ENCODE data around the gene COL27A1.
"Not testable (repeated sequence)": the region's sequence is repeated elsewhere in the genome, so short reads cannot be mapped to it uniquely, and the experiment has no call there.

COL27A1 gene

GRCh38 chr9:114332474-114333040 is 177.2 kb downstream of the COL27A1 start:
- not testable (repeated sequence) for ATAC-seq (ENCODE audit: low read depth); H3K27me3 Mint-ChIP-seq; H3K4me1 Mint-ChIP-seq; H3K9me3 Mint-ChIP-seq; H3K4me3 Mint-ChIP-seq; DNase-seq (ENCODE audit: low spot score in 2 of 2)
- Mint-ChIP-seq H3K36me3 (peaks cover 10% of the 10 kb centered on the region), H3K27ac (peak overlapping the region; percentile 53)

GRCh38 chr9:114333718-114334117 is 178.4 kb downstream of the COL27A1 start:
- H3K27ac Mint-ChIP-seq; H3K9me3 Mint-ChIP-seq; H3K4me1 Mint-ChIP-seq; ATAC-seq (ENCODE audit: low read depth); DNase-seq (ENCODE audit: low spot score in 2 of 2); H3K4me3 Mint-ChIP-seq; H3K27me3 Mint-ChIP-seq: not testable (repeated sequence)
- peaks cover 15% of the 10 kb centered on the region for H3K36me3 Mint-ChIP-seq

GRCh38 chr9:114334490-114334889 is 179.2 kb downstream of the COL27A1 start:
- Mint-ChIP-seq H3K4me3 (no peak overlapping the region), H3K36me3 (peaks cover 15% of the 10 kb centered on the region), H3K27me3 (no peaks in the 10 kb centered on the region), H3K27ac (peak overlapping the region; percentile 51), H3K9me3 (no peaks in the 10 kb centered on the region), H3K4me1 (peaks cover 9% of the 10 kb centered on the region)
- no peak for ATAC-seq (ENCODE audit: low read depth)
- no peak for DNase-seq (ENCODE audit: low spot score in 2 of 2)

GRCh38 chr9:114335745-114336144 is 180.4 kb downstream of the COL27A1 start:
- ATAC-seq (ENCODE audit: low read depth) = no peak
- peak overlapping the region; percentile 53 for H3K27ac Mint-ChIP-seq

GRCh38 chr9:114336157-114336556 is 180.8 kb downstream of the COL27A1 start:
- H3K27me3 Mint-ChIP-seq = no peaks in the 10 kb centered on the region
- peak overlapping the region; percentile 53 for H3K27ac Mint-ChIP-seq
- ATAC-seq (ENCODE audit: low read depth) = no peak

More at GRCh38 chr9:114335745-114336144, 180.4 kb downstream of the COL27A1 start:
- Mint-ChIP-seq H3K4me1 (peaks cover 14% of the 10 kb centered on the region), H3K9me3 (no peaks in the 10 kb centered on the region), H3K27me3 (no peaks in the 10 kb centered on the region), H3K36me3 (peaks cover 21% of the 10 kb centered on the region), H3K4me3 (no peak overlapping the region)
- DNase-seq (ENCODE audit: low spot score in 2 of 2) = no peak

GRCh38 chr9:114336699-114337395 is 181.5 kb downstream of the COL27A1 start:
- Mint-ChIP-seq H3K4me1 (peaks cover 17% of the 10 kb centered on the region), H3K27ac (no peak overlapping the region), H3K36me3 (peaks cover 26% of the 10 kb centered on the region), H3K4me3 (no peak overlapping the region), H3K9me3 (no peaks in the 10 kb centered on the region), H3K27me3 (no peaks in the 10 kb centered on the region)
- DNase-seq (ENCODE audit: low spot score in 2 of 2) (no peak), ATAC-seq (ENCODE audit: low read depth) (no peak)

More at GRCh38 chr9:114336157-114336556, 180.8 kb downstream of the COL27A1 start:
- Mint-ChIP-seq H3K4me3 (no peak overlapping the region), H3K4me1 (peaks cover 15% of the 10 kb centered on the region), H3K36me3 (peaks cover 21% of the 10 kb centered on the region), H3K9me3 (no peaks in the 10 kb centered on the region)
- no peak for DNase-seq (ENCODE audit: low spot score in 2 of 2)

- DNase-seq (ENCODE audit: low spot score in 2 of 2) (no peak), ATAC-seq (ENCODE audit: low read depth) (no peak)
- H3K27me3 Mint-ChIP-seq = no peaks in the 10 kb centered on the region
- H3K36me3 Mint-ChIP-seq = peaks cover 32% of the 10 kb centered on the region
- H3K4me1 Mint-ChIP-seq = peaks cover 19% of the 10 kb centered on the region
- no peak overlapping the region for H3K27ac Mint-ChIP-seq
- no peak overlapping the region for H3K4me3 Mint-ChIP-seq
- no peaks in the 10 kb centered on the region for H3K9me3 Mint-ChIP-seq
Observed at GRCh38 chr9:114338187-114338586, 182.8 kb downstream of the COL27A1 start.

GRCh38 chr9:114339130-114339908 is 184.0 kb downstream of the COL27A1 start:
- Mint-ChIP-seq H3K27me3 (no peaks in the 10 kb centered on the region), H3K27ac (peak overlapping the region; percentile 89), H3K4me3 (no peak overlapping the region), H3K9me3 (no peaks in the 10 kb centered on the region), H3K36me3 (peaks cover 40% of the 10 kb centered on the region), H3K4me1 (peaks cover 22% of the 10 kb centered on the region)
- ATAC-seq (ENCODE audit: low read depth) (peak; percentile 78), DNase-seq (ENCODE audit: low spot score in 2 of 2) (peak; percentile 65 to 66)

GRCh38 chr9:114341152-114341830 is 186.0 kb downstream of the COL27A1 start:
- Mint-ChIP-seq H3K36me3 (peaks cover 41% of the 10 kb centered on the region), H3K9me3 (no peaks in the 10 kb centered on the region), H3K27me3 (no peaks in the 10 kb centered on the region), H3K4me1 (peaks cover 25% of the 10 kb centered on the region), H3K27ac (peak overlapping the region; percentile 54), H3K4me3 (no peak overlapping the region)
- ATAC-seq (ENCODE audit: low read depth) (no peak), DNase-seq (ENCODE audit: low spot score in 2 of 2) (no peak)

GRCh38 chr9:114341991-114342390 is 186.7 kb downstream of the COL27A1 start:
- DNase-seq (ENCODE audit: low spot score in 2 of 2) (no peak), ATAC-seq (ENCODE audit: low read depth) (no peak)
- H3K36me3 Mint-ChIP-seq = peaks cover 43% of the 10 kb centered on the region
- H3K4me1 Mint-ChIP-seq = peaks cover 25% of the 10 kb centered on the region
- H3K27me3 Mint-ChIP-seq = no peaks in the 10 kb centered on the region
- no peak overlapping the region for H3K4me3 Mint-ChIP-seq
- no peaks in the 10 kb centered on the region for H3K9me3 Mint-ChIP-seq
- H3K27ac Mint-ChIP-seq = no peak overlapping the region

- H3K4me1 Mint-ChIP-seq = peaks cover 25% of the 10 kb centered on the region
- no peak for DNase-seq (ENCODE audit: low spot score in 2 of 2)
Observed at GRCh38 chr9:114342755-114343440, 187.6 kb downstream of the COL27A1 start.

GRCh38 chr9:114343471-114344187 is 188.3 kb downstream of the COL27A1 start:
- DNase-seq (ENCODE audit: low spot score in 2 of 2) (no peak), ATAC-seq (ENCODE audit: low read depth) (no peak)
- H3K4me3 Mint-ChIP-seq = no peak overlapping the region
- peak overlapping the region; percentile 82 for H3K27ac Mint-ChIP-seq
- peaks cover 43% of the 10 kb centered on the region for H3K36me3 Mint-ChIP-seq
- no peaks in the 10 kb centered on the region for H3K9me3 Mint-ChIP-seq
- peaks cover 30% of the 10 kb centered on the region for H3K4me1 Mint-ChIP-seq
- no peaks in the 10 kb centered on the region for H3K27me3 Mint-ChIP-seq

More at GRCh38 chr9:114342755-114343440, 187.6 kb downstream of the COL27A1 start:
- H3K27me3 Mint-ChIP-seq = no peaks in the 10 kb centered on the region
- no peak for ATAC-seq (ENCODE audit: low read depth)
- peak overlapping the region; percentile 31 for H3K27ac Mint-ChIP-seq
- H3K9me3 Mint-ChIP-seq = no peaks in the 10 kb centered on the region
- no peak overlapping the region for H3K4me3 Mint-ChIP-seq
- H3K36me3 Mint-ChIP-seq = peaks cover 41% of the 10 kb centered on the region

- ATAC-seq (ENCODE audit: low read depth) (no peak), DNase-seq (ENCODE audit: low spot score in 2 of 2) (no peak)
- H3K36me3 Mint-ChIP-seq = peaks cover 44% of the 10 kb centered on the region
- H3K4me3 Mint-ChIP-seq = no peak overlapping the region
- H3K4me1 Mint-ChIP-seq = peaks cover 34% of the 10 kb centered on the region
- peak overlapping the region; percentile 82 for H3K27ac Mint-ChIP-seq
- H3K27me3 Mint-ChIP-seq = no peaks in the 10 kb centered on the region
- H3K9me3 Mint-ChIP-seq = no peaks in the 10 kb centered on the region
Observed at GRCh38 chr9:114344188-114344566, 188.8 kb downstream of the COL27A1 start.
